Heart right ventricle (tissue), 16 donors: Measurements from ENCODE around the gene PTPN21. TPM values are rescaled to one million over a fixed set of nuclear protein-coding genes. Genes with fewer than 3 reads are reported as not detected.

Source experiments
- ATAC-seq, 8 donors: fragments of 200-7000 bp; cut with Tn5 transposase; one replicate each; pipeline ENCODE4 v1.9.1; 2020; ENCODE audit warnings: mild to moderate bottlenecking in 8 of 8, moderate library complexity in 8 of 8, moderate number of reproducible peaks in 1 of 8
- DNase-seq, 2 donors: peaks; one replicate each; pipeline ENCODE4 v3.0.0-alpha.2; 2020
- H3K27ac ChIP-seq, 10 donors: fragments of 200-600 bp; sonication (generic) in 2 of 10; one replicate each; pipeline versions ENCODE4 v1.5.0 to v1.8.0; 2020 to 2022; ENCODE audit warnings: mild to moderate bottlenecking in 3 of 10
- H3K27me3 ChIP-seq, 7 donors: fragments of 200-600 bp; one replicate each; pipeline ENCODE4 v1.8.0; 2021 to 2022; ENCODE audit warnings: mild to moderate bottlenecking in 2 of 7
- H3K36me3 ChIP-seq, 9 donors: fragments of 200-600 bp; sonication (generic) in 1 of 9; one replicate each; pipeline versions ENCODE4 v1.5.0 to v1.8.0; 2020 to 2022; ENCODE audit warnings: mild to moderate bottlenecking in 2 of 9
- H3K4me1 ChIP-seq, 9 donors: fragments of 200-600 bp; sonication (generic) in 1 of 9; one replicate each; pipeline versions ENCODE4 v1.5.0 to v1.8.0; 2020 to 2022; ENCODE audit warnings: mild to moderate bottlenecking in 4 of 9
- H3K4me3 ChIP-seq, 10 donors: fragments of 200-600 bp; sonication (generic) in 2 of 10; one replicate each; pipeline versions ENCODE4 v1.5.0 to v1.8.0; 2020 to 2022; ENCODE audit warnings: mild to moderate bottlenecking in 7 of 10, moderate library complexity in 2 of 10
- H3K9me3 ChIP-seq, 11 donors: fragments of 200-600 bp in 10 of 11; sonication (generic) in 2 of 11; one replicate each; pipeline versions ENCODE4 v1.5.0 to v1.8.0; 2013 to 2022; ENCODE audit warnings: mild to moderate bottlenecking in 2 of 11, control low read depth in 1 of 11, moderate library complexity in 1 of 11
- CTCF ChIP-seq, 9 donors: fragments of 200-600 bp; sonication (generic) in 2 of 9; IDR thresholded peaks; one replicate each; pipeline versions ENCODE4 v1.5.0 to v1.8.0; 2021 to 2022; ENCODE audit warnings: antibody characterized with exemption in 9 of 9, mild to moderate bottlenecking in 5 of 9, moderate library complexity in 1 of 9
- WGBS, 2 donors: extraction: QIAGEN DNeasy Blood & Tissue Kit; methylation state at CpG; one replicate each; pipeline ENCODE4 v1.1.7; 2013; ENCODE audit warnings: inconsistent platforms in 1 of 2; 5-methylcytosine and 5-hydroxymethylcytosine counted together
- intact Hi-C, 10 donors: fragments of 100-400 bp; cut with DNase I; formaldehyde crosslinking; loops; one replicate each; pipeline versions ENCODE4 v1.11.1 to v1.14.2; 2022
- polyA plus RNA-seq, 2 donors: library from polyadenylated mRNA; stranded (reverse); fragments of 200-250 nt; gene quantifications; one replicate each; pipeline ENCODE4 v1.2.3, GENCODE V29; 2013
- total RNA-seq, 10 donors: library from RNA; stranded (reverse); fragmentation: NEBNext Ultra II Directional in 3 of 10; extraction: Animal tissue kit (Norgen Biotek cat#: 25700) in 3 of 10; gene quantifications; one replicate each; pipeline versions ENCODE4 v1.2.1 to v1.2.4, GENCODE V29; 2021 to 2023
- donor health status: Arrhythmogenic right ventricular cardiomyopathy.
- donor health status: ischemic (EF 13 %, LVEDD 7.1; RV severe dilation, severe dysfunction).
- donor health status: healthy with polysubstance abuse.
- donor health status: DM: no; HTN: yes; CAD: no.
- donor health status: DM: no; HTN: no; CAD: no.
- donor health status: ischemic (EF 25% LVEDD 6.9; RV normal size, moderate dysfunction).
- donor health status: ischemic (EF 25% LVEDD 5.7; RV mildly dilated, moderate dysfunction).
- donor health status: healthy.
- donor health status: DM: yes; HTN: yes; CAD: no.
- donor health status: Ischemic cardiomyopathy.
- donor health status: ischemic (EF 35%, LVEDD 5.7; RV mildly dilated, moderate dysfunction).
- donor health status: nonischemic (EF 11% LVEDD 7.7; RV severe dilation, severe dysfunction).
- donor health status: DM: yes; HTN: yes; CAD: no.
- donor health status: PGD.
- donor health status: ischemic (EF 29% LVEDD 5.4; RV normal size, mild dysfunction).
- donor health status: nonischemic (EF 23%, LVEDD 6.1; RV moderate dilation, normal function).

Gene PTPN21
- total and polyA plus RNA-seq, 12 donors: 5.3 to 62.1 (median 34.9) TPM

- intact Hi-C loops: no loop called here
These were observed 131.7 kb downstream of the PTPN21 start for GRCh38 chr14:88422919-88423650.

GRCh38 chr14:88422047-88422446 lies 132.8 kb downstream of the PTPN21 start:
- no peaks in the 10 kb centered on the region for H3K27me3 ChIP-seq
- H3K36me3 ChIP-seq: peaks cover 0 to 49% (median 14%) of the 10 kb centered on the region in 9 donors
- no peak overlapping the region for H3K27ac ChIP-seq
- DNase-seq: no peak
- peaks cover 0 to 18% (median 8%) of the 10 kb centered on the region in 11 donors for H3K9me3 ChIP-seq
- intact Hi-C loops: no loop called here
- no peak for TF ChIP-seq CTCF (IDR thresholded peaks at IDR 0.05)
- peak in 4 of 8 donors; percentile 44 to 72 (median 58) for ATAC-seq
- peaks cover 0 to 9% (median 0%) of the 10 kb centered on the region in 9 donors for H3K4me1 ChIP-seq
- no peak overlapping the region for H3K4me3 ChIP-seq

More at GRCh38 chr14:88422919-88423650, 131.7 kb downstream of the PTPN21 start:
- WGBS, 2 donors: 88 to 90% methylated on average over 3 of the region's 3 CpGs
- no peaks in the 10 kb centered on the region for H3K27me3 ChIP-seq
- no peak overlapping the region for H3K4me3 ChIP-seq
- H3K36me3 ChIP-seq: peaks cover 0 to 38% (median 8%) of the 10 kb centered on the region in 9 donors
- DNase-seq (no peak), ATAC-seq (no peak)
- TF ChIP-seq CTCF (IDR thresholded peaks at IDR 0.05): no peak
- no peak overlapping the region for H3K27ac ChIP-seq
- peaks cover 0 to 8% (median 5%) of the 10 kb centered on the region in 11 donors for H3K9me3 ChIP-seq
- H3K4me1 ChIP-seq: peaks cover 0 to 9% (median 0%) of the 10 kb centered on the region in 9 donors

GRCh38 chr14:88421286-88421685 lies 133.5 kb downstream of the PTPN21 start:
- ATAC-seq: no peak
- intact Hi-C loops: no loop called here
- H3K27ac ChIP-seq: no peak overlapping the region

GRCh38 chr14:88420187-88420586 lies 134.6 kb downstream of the PTPN21 start:
- Histone ChIP-seq H3K4me3 (no peak overlapping the region), H3K27ac (no peak overlapping the region), H3K9me3 (peaks cover 0 to 36% (median 8%) of the 10 kb centered on the region in 11 donors), H3K36me3 (peaks cover 0 to 55% (median 25%) of the 10 kb centered on the region in 9 donors), H3K4me1 (peaks cover 0 to 9% (median 0%) of the 10 kb centered on the region in 9 donors), H3K27me3 (no peaks in the 10 kb centered on the region)
- ATAC-seq (no peak), DNase-seq (no peak)
- no peak for TF ChIP-seq CTCF (IDR thresholded peaks at IDR 0.05)
- intact Hi-C loops: no loop called here
- 96 to 97% methylated on average over 3 of the region's 3 CpGs for WGBS, 2 donors

More at GRCh38 chr14:88421286-88421685, 133.5 kb downstream of the PTPN21 start:
- H3K9me3 ChIP-seq: peaks cover 0 to 25% (median 8%) of the 10 kb centered on the region in 11 donors
- no peak overlapping the region for H3K4me3 ChIP-seq
- peaks cover 0 to 9% (median 0%) of the 10 kb centered on the region in 9 donors for H3K4me1 ChIP-seq
- no peak for TF ChIP-seq CTCF (IDR thresholded peaks at IDR 0.05)
- no peaks in the 10 kb centered on the region for H3K27me3 ChIP-seq
- 91% methylated on average over 4 of the region's 4 CpGs for WGBS, 2 donors
- DNase-seq: no peak
- peaks cover 0 to 51% (median 19%) of the 10 kb centered on the region in 9 donors for H3K36me3 ChIP-seq
